ENCODE results near the gene CSNK2B.
"Not testable (repeated sequence)": the region's sequence is repeated elsewhere in the genome, so short reads cannot be mapped to it uniquely, and the experiment has no call there.

The CSNK2B gene

GRCh38 chr6:31702405-31702818, 36.5 kb downstream of the CSNK2B start:
- peak overlapping the region; percentile 95 for H3K4me3 ChIP-seq (ENCODE audit: low read depth, low read length)
- no peak for DNase-seq (ENCODE audit: low read depth)
- TF ChIP-seq CTCF (IDR thresholded peaks at IDR 0.05; ENCODE audit: low read depth, low read length, missing control alignments) = no peak
- in situ Hi-C loops (cut with HindIII; ENCODE audit: low sequenced_read_pairs) = no loop called here

- H3K4me3 ChIP-seq (ENCODE audit: low read depth, low read length) = peak within 1 kb of the TSS; percentile 95
- TF ChIP-seq CTCF (IDR thresholded peaks at IDR 0.05; ENCODE audit: low read depth, low read length, missing control alignments) = no peak
- peak; percentile 97 for DNase-seq (ENCODE audit: low read depth)
- in situ Hi-C loops (cut with HindIII; ENCODE audit: low sequenced_read_pairs) = no loop called here
Measured at GRCh38 chr6:31702819-31703716, 37.2 kb downstream of the CSNK2B start, which contains the start of gene ABHD16A. TSS of gene ABHD16A (minus strand) at chr6:31703324. CDS start at chr6:31703281, 43 bp downstream.

GRCh38 chr6:31705931-31706330, 40.1 kb downstream of the CSNK2B start:
- in situ Hi-C loops (cut with HindIII; ENCODE audit: low sequenced_read_pairs) = no loop called here
- no peak overlapping the region for H3K4me3 ChIP-seq (ENCODE audit: low read depth, low read length)
- no peak for DNase-seq (ENCODE audit: low read depth)
- no peak for TF ChIP-seq CTCF (IDR thresholded peaks at IDR 0.05; ENCODE audit: low read depth, low read length, missing control alignments)

GRCh38 chr6:31706599-31706998, 40.7 kb downstream of the CSNK2B start, which contains the start of gene LY6G6F:
TSS of gene LY6G6F (plus strand) at chr6:31706866. CDS start at chr6:31706907, 41 bp downstream.
- no peak within 1 kb of the TSS for H3K4me3 ChIP-seq (ENCODE audit: low read depth, low read length)
- no peak for TF ChIP-seq CTCF (IDR thresholded peaks at IDR 0.05; ENCODE audit: low read depth, low read length, missing control alignments)
- in situ Hi-C loops (cut with HindIII; ENCODE audit: low sequenced_read_pairs) = no loop called here
- DNase-seq (ENCODE audit: low read depth) = no peak

- no peak for DNase-seq (ENCODE audit: low read depth)
- no peak overlapping the region for H3K4me3 ChIP-seq (ENCODE audit: low read depth, low read length)
- in situ Hi-C loops (cut with HindIII; ENCODE audit: low sequenced_read_pairs) = no loop called here
- no peak for TF ChIP-seq CTCF (IDR thresholded peaks at IDR 0.05; ENCODE audit: low read depth, low read length, missing control alignments)
Measured at GRCh38 chr6:31707701-31708100, 41.8 kb downstream of the CSNK2B start.

GRCh38 chr6:31708224-31708623, 42.3 kb downstream of the CSNK2B start:
- no peak for DNase-seq (ENCODE audit: low read depth)
- in situ Hi-C loops (cut with HindIII; ENCODE audit: low sequenced_read_pairs) = no loop called here
- no peak overlapping the region for H3K4me3 ChIP-seq (ENCODE audit: low read depth, low read length)
- no peak for TF ChIP-seq CTCF (IDR thresholded peaks at IDR 0.05; ENCODE audit: low read depth, low read length, missing control alignments)

GRCh38 chr6:31709157-31709556, 43.3 kb downstream of the CSNK2B start:
- H3K4me3 ChIP-seq (ENCODE audit: low read depth, low read length); DNase-seq (ENCODE audit: low read depth); in situ Hi-C loops (cut with HindIII; ENCODE audit: low sequenced_read_pairs): not testable (repeated sequence)
